ENCODE results near the gene EFCAB11. TPM values are rescaled to one million over a fixed set of nuclear protein-coding genes. Genes with fewer than 3 reads are reported as not detected.
"Not testable (repeated sequence)": the region's sequence is repeated elsewhere in the genome, so short reads cannot be mapped to it uniquely, and the experiment has no call there.

EFCAB11 gene
- total RNA-seq, 4 donors from 2014 or later, result 4.1 to 21.0 (median 5.6) TPM; not detected in 1

GRCh38 chr14:89900802-89901201 is 53.7 kb downstream of the EFCAB11 start:
- TF ChIP-seq POLR2A (IDR thresholded peaks at IDR 0.05) (no peak), CTCF (IDR thresholded peaks at IDR 0.05) (no peak)
- Histone ChIP-seq H3K27me3 (no peaks in the 10 kb centered on the region), H3K9me3 (no peaks in the 10 kb centered on the region), H3K36me3 (no peaks in the 10 kb centered on the region), H3K4me3 (no peak overlapping the region), H3K27ac (no peak overlapping the region), H3K4me1 (no peaks in the 10 kb centered on the region)
- intact Hi-C loops (cut with DNase I; ENCODE audit: low total_unique reads), result no loop called here
- no peak for DNase-seq

- intact Hi-C loops (cut with DNase I; ENCODE audit: low total_unique reads), result no loop called here
- TF ChIP-seq CTCF (IDR thresholded peaks at IDR 0.05) (peak; percentile 10 to 25 (median 24)), POLR2A (IDR thresholded peaks at IDR 0.05) (no peak)
- no peak for DNase-seq
These were observed 54.4 kb downstream of the EFCAB11 start for GRCh38 chr14:89899917-89900663.

GRCh38 chr14:89899291-89899690 is 55.2 kb downstream of the EFCAB11 start:
- intact Hi-C loops (cut with DNase I; ENCODE audit: low total_unique reads), result no loop called here
- no peaks in the 10 kb centered on the region for H3K9me3 ChIP-seq
- no peak overlapping the region for H3K4me3 ChIP-seq
- no peak for DNase-seq
- H3K36me3 ChIP-seq, result no peaks in the 10 kb centered on the region
- H3K4me1 ChIP-seq, result no peaks in the 10 kb centered on the region
- TF ChIP-seq CTCF (IDR thresholded peaks at IDR 0.05), result no peak
- no peaks in the 10 kb centered on the region for H3K27me3 ChIP-seq
- H3K27ac ChIP-seq, result no peak overlapping the region

More at GRCh38 chr14:89899917-89900663, 54.4 kb downstream of the EFCAB11 start:
- H3K36me3 ChIP-seq, result no peaks in the 10 kb centered on the region
- H3K27me3 ChIP-seq, result no peaks in the 10 kb centered on the region
- no peak overlapping the region for H3K4me3 ChIP-seq
- no peaks in the 10 kb centered on the region for H3K9me3 ChIP-seq
- H3K27ac ChIP-seq, result no peak overlapping the region
- H3K4me1 ChIP-seq, result no peaks in the 10 kb centered on the region

- DNase-seq; H3K4me3 ChIP-seq; H3K4me1 ChIP-seq; H3K27me3 ChIP-seq; H3K36me3 ChIP-seq; H3K9me3 ChIP-seq; intact Hi-C loops (cut with DNase I; ENCODE audit: low total_unique reads); H3K27ac ChIP-seq: not testable (repeated sequence)
These were observed 61.1 kb downstream of the EFCAB11 start for GRCh38 chr14:89893388-89893787.

- Histone ChIP-seq H3K36me3 (no peaks in the 10 kb centered on the region), H3K9me3 (no peaks in the 10 kb centered on the region), H3K4me1 (no peaks in the 10 kb centered on the region), H3K4me3 (no peak overlapping the region), H3K27me3 (no peaks in the 10 kb centered on the region), H3K27ac (no peak overlapping the region)
- TF ChIP-seq CTCF (IDR thresholded peaks at IDR 0.05) (no peak), POLR2A (IDR thresholded peaks at IDR 0.05) (no peak)
- intact Hi-C loops (cut with DNase I; ENCODE audit: low total_unique reads), result no loop called here
- DNase-seq, result no peak
These were observed 61.6 kb downstream of the EFCAB11 start for GRCh38 chr14:89892953-89893352.

- DNase-seq; H3K9me3 ChIP-seq; H3K36me3 ChIP-seq; H3K27me3 ChIP-seq; H3K4me3 ChIP-seq; H3K4me1 ChIP-seq; intact Hi-C loops (cut with DNase I; ENCODE audit: low total_unique reads); H3K27ac ChIP-seq: not testable (repeated sequence)
These were observed 62.8 kb downstream of the EFCAB11 start for GRCh38 chr14:89891721-89892120.
